CD14-positive monocyte (primary cell): ENCODE measurements around the gene SULT1C3. TPM values are rescaled to one million over a fixed set of nuclear protein-coding genes. Genes with fewer than 3 reads are reported as not detected.

ENCODE experiments used
- DNase-seq, 3 donors: peaks; one replicate each; pipeline ENCODE4 v3.0.0-alpha.2; 2011 to 2022
- H2AFZ ChIP-seq: 2 replicates; pipeline ENCODE4 v1.6.0; 2012; ENCODE audit warnings: mild to moderate bottlenecking, low read depth, low read length, inconsistent platforms; ENCODE audit not compliant: insufficient read depth, poor library complexity, severe bottlenecking
- H3K27ac ChIP-seq, 2 donors: 1 replicate in 1 of 2; 2 replicates in 1 of 2; pipeline ENCODE4 v1.5.1; 2012 to 2013; ENCODE audit warnings: low read length in 2 of 2, control low read depth in 1 of 2, inconsistent platforms in 1 of 2, low read depth in 1 of 2, mild to moderate bottlenecking in 1 of 2
- H3K27me3 ChIP-seq, 2 donors: one replicate each; pipeline versions ENCODE4 v1.6.0 to v1.6.1; 2011 to 2013; ENCODE audit warnings: low read length in 2 of 2; ENCODE audit not compliant: control insufficient read depth in 2 of 2, insufficient read depth in 2 of 2
- H3K36me3 ChIP-seq, 2 donors: replicated peaks in 1 of 2; 1 replicate in 1 of 2; 2 replicates in 1 of 2; pipeline versions ENCODE4 v1.5.1 to v1.6.1; 2012 to 2013; ENCODE audit warnings: low read length in 2 of 2, control low read depth in 1 of 2, inconsistent platforms in 1 of 2, mild to moderate bottlenecking in 1 of 2; ENCODE audit not compliant: insufficient read depth in 2 of 2, control insufficient read depth in 1 of 2
- H3K4me1 ChIP-seq, 2 donors: 1 replicate in 1 of 2; 2 replicates in 1 of 2; pipeline versions ENCODE4 v1.5.1 to v1.6.1; 2012 to 2013; ENCODE audit warnings: low read length in 2 of 2, control low read depth in 1 of 2, inconsistent platforms in 1 of 2, mild to moderate bottlenecking in 1 of 2, moderate library complexity in 1 of 2; ENCODE audit not compliant: insufficient read depth in 2 of 2, control insufficient read depth in 1 of 2
- H3K4me2 ChIP-seq: replicated peaks from 2 replicates; pipeline ENCODE3; 2012; ENCODE audit warnings: low read length, moderate library complexity, mild to moderate bottlenecking; ENCODE audit not compliant: poor library complexity, severe bottlenecking; ENCODE audit errors: extremely low read depth
- H3K4me3 ChIP-seq, 3 experiments: fragments of 200-600 bp in 1 of 3; sonication (generic) in 1 of 3; replicated peaks in 1 of 3; 1 replicate in 2 of 3; 2 replicates in 1 of 3; pipeline ENCODE4 v1.5.1; 2011 to 2013; ENCODE audit warnings: low read length in 3 of 3, mild to moderate bottlenecking in 3 of 3, control low read depth in 2 of 3, low read depth in 2 of 3, inconsistent platforms in 1 of 3, moderate library complexity in 1 of 3
- H3K79me2 ChIP-seq: 2 replicates; pipeline ENCODE4 v1.6.0; 2012; ENCODE audit warnings: mild to moderate bottlenecking, control low read depth, inconsistent platforms, low read length, moderate library complexity; ENCODE audit not compliant: insufficient read depth
- H3K9ac ChIP-seq: 2 replicates; pipeline ENCODE4 v1.6.0; 2017; ENCODE audit warnings: low read length, mild to moderate bottlenecking; ENCODE audit not compliant: insufficient read depth, poor library complexity, severe bottlenecking
- H3K9me3 ChIP-seq, 2 donors: replicated peaks in 1 of 2; 1 replicate in 1 of 2; 2 replicates in 1 of 2; pipeline versions ENCODE4 v1.5.1 to v1.6.1; 2012 to 2013; ENCODE audit warnings: low read length in 2 of 2, control low read depth in 1 of 2; ENCODE audit not compliant: control insufficient read depth in 1 of 2, insufficient read depth in 1 of 2
- H4K20me1 ChIP-seq: 2 replicates; pipeline ENCODE4 v1.6.0; 2012; ENCODE audit warnings: mild to moderate bottlenecking, low read length, control low read depth, moderate library complexity; ENCODE audit not compliant: insufficient read depth
- H3K27ac Mint-ChIP-seq, 7 donors: one replicate each; pipeline ENCODE4 v1.8.0; 2020; ENCODE audit warnings: mild to moderate bottlenecking in 7 of 7, mixed read lengths in 7 of 7, moderate library complexity in 6 of 7, inconsistent platforms in 2 of 7
- H3K27me3 Mint-ChIP-seq, 3 donors: one replicate each; pipeline ENCODE4 v1.8.0; 2021 to 2022; ENCODE audit warnings: low read depth in 3 of 3, mild to moderate bottlenecking in 3 of 3, mixed read lengths in 3 of 3, moderate library complexity in 3 of 3, inconsistent platforms in 1 of 3
- H3K36me3 Mint-ChIP-seq, 2 donors: one replicate each; pipeline ENCODE4 v1.8.0; 2020; ENCODE audit warnings: mixed read lengths in 2 of 2, inconsistent platforms in 1 of 2, mild to moderate bottlenecking in 1 of 2
- H3K4me1 Mint-ChIP-seq: one replicate; pipeline ENCODE4 v1.8.0; 2020; ENCODE audit warnings: mild to moderate bottlenecking, mixed read lengths
- H3K4me3 Mint-ChIP-seq, 2 donors: one replicate each; pipeline ENCODE4 v1.8.0; 2020; ENCODE audit warnings: mild to moderate bottlenecking in 2 of 2, mixed read lengths in 2 of 2, moderate library complexity in 1 of 2
- H3K9me3 Mint-ChIP-seq, 7 donors: one replicate each; pipeline ENCODE4 v1.8.0; 2020 to 2022; ENCODE audit warnings: mixed read lengths in 7 of 7, mild to moderate bottlenecking in 6 of 7, moderate library complexity in 6 of 7, inconsistent platforms in 2 of 7
- CTCF ChIP-seq: fragments of 200-600 bp; IDR thresholded peaks from one replicate; pipeline ENCODE4 v1.8.0; 2022; ENCODE audit warnings: antibody characterized with exemption, mild to moderate bottlenecking
- WGBS: methylation state at CpG from one replicate; pipeline ENCODE4 v1.1.5; 2013; ENCODE audit warnings: missing lambda C conversion rate; ENCODE audit not compliant: insufficient coverage; 5-methylcytosine and 5-hydroxymethylcytosine counted together
- intact Hi-C, 2 donors: fragments of 100-400 bp; cut with micrococcal nuclease; formaldehyde crosslinking; loops; one replicate each; pipeline versions ENCODE4 v1.15.0 to v1.15.1; 2023
- polyA plus RNA-seq, 3 donors: library from polyadenylated mRNA; depleted of rRNA in 1 of 3; unstranded in 2 of 3; stranded (reverse) in 1 of 3; fragments of 300-500 nt in 2 of 3; fragments of >200 nt in 1 of 3; fragmentation: Illumina TruSeq in 2 of 3; gene quantifications; 1 replicate in 2 of 3; 2 replicates in 1 of 3; pipeline ENCODE4 v1.2.3, GENCODE V29; 2012 to 2021

Gene SULT1C3
- polyA plus RNA-seq, 3 donors, result not detected

- intact Hi-C loops, result no loop called here
- H3K4me1 ChIP-seq, result peaks cover 0 to 5% of the 10 kb centered on the region in 2 donors
- H3K4me2 ChIP-seq, result no peak overlapping the region
- peaks cover 4% of the 10 kb centered on the region for H3K4me1 Mint-ChIP-seq
- no peak overlapping the region for H3K27ac ChIP-seq
- H3K27me3 Mint-ChIP-seq, result no peaks in the 10 kb centered on the region
- TF ChIP-seq CTCF, result no peak
- no peaks in the 10 kb centered on the region for H3K36me3 ChIP-seq
- H3K27ac Mint-ChIP-seq, result no peak overlapping the region
- no peaks in the 10 kb centered on the region for H3K27me3 ChIP-seq
- H2AFZ ChIP-seq, result no peak overlapping the region
- DNase-seq, result no peak
- no peaks in the 10 kb centered on the region for H3K79me2 ChIP-seq
- H3K9me3 ChIP-seq, result peaks cover 0 to 8% of the 10 kb centered on the region in 2 donors
- H3K36me3 Mint-ChIP-seq, result no peaks in the 10 kb centered on the region
- H3K4me3 ChIP-seq, result no peak overlapping the region
- H4K20me1 ChIP-seq, result no peaks in the 10 kb centered on the region
- no peak overlapping the region for H3K4me3 Mint-ChIP-seq
- H3K9ac ChIP-seq, result no peak overlapping the region
- WGBS, result no CpG with 5 or more reads among the region's 3 CpGs
- peaks cover 6 to 16% (median 11%) of the 10 kb centered on the region in 7 donors for H3K9me3 Mint-ChIP-seq
These were observed 27.1 kb upstream of the SULT1C3 start for GRCh38 chr2:108212671-108213070.

GRCh38 chr2:108215794-108216211, 24.0 kb upstream of the SULT1C3 start:
- WGBS, result no CpG with 5 or more reads among the region's 3 CpGs
- H4K20me1 ChIP-seq, result no peaks in the 10 kb centered on the region
- no peaks in the 10 kb centered on the region for H3K9me3 ChIP-seq
- Mint-ChIP-seq H3K4me1 (peaks cover 3% of the 10 kb centered on the region), H3K27me3 (no peaks in the 10 kb centered on the region), H3K4me3 (no peak overlapping the region), H3K36me3 (no peaks in the 10 kb centered on the region), H3K27ac (peak overlapping the region in 1 of 7 donors; percentile 61), H3K9me3 (peaks cover 0 to 3% (median 0%) of the 10 kb centered on the region in 7 donors)
- H3K9ac ChIP-seq, result no peak overlapping the region
- no peak for TF ChIP-seq CTCF
- H3K27me3 ChIP-seq, result no peaks in the 10 kb centered on the region
- H3K36me3 ChIP-seq, result no peaks in the 10 kb centered on the region
- H3K27ac ChIP-seq, result no peak overlapping the region
- H3K4me1 ChIP-seq, result peaks cover 0 to 5% of the 10 kb centered on the region in 2 donors
- H3K4me2 ChIP-seq, result no peak overlapping the region
- no peak overlapping the region for H3K4me3 ChIP-seq
- peak overlapping the region; percentile 64 for H2AFZ ChIP-seq
- intact Hi-C loops, result no loop called here
- no peak for DNase-seq
- no peaks in the 10 kb centered on the region for H3K79me2 ChIP-seq
